GM18858 (cell line): Measurements from ENCODE around the gene MFN1.
A peak's percentile ranks its signal among the peaks of the same experiment; 100 is the strongest.

Experiments
- ATAC-seq: cut with Tn5 transposase; IDR thresholded peaks from one replicate; pipeline ENCODE4 v1.9.1; 2021; ENCODE audit not compliant: unreplicated experiment

Gene MFN1

GRCh38 chr3:179428876-179429548 is 81.5 kb downstream of the MFN1 start:
- no peak for ATAC-seq

- ATAC-seq: no peak
Observed at GRCh38 chr3:179430277-179430870, 82.9 kb downstream of the MFN1 start.

- ATAC-seq: peak; percentile 72
Observed at GRCh38 chr3:179432021-179432420, 84.5 kb downstream of the MFN1 start.

- no peak for ATAC-seq
Observed at GRCh38 chr3:179432451-179432850, 84.9 kb downstream of the MFN1 start.

- ATAC-seq: no peak
Observed at GRCh38 chr3:179436517-179436916, 89.0 kb downstream of the MFN1 start.

GRCh38 chr3:179438841-179439240 is 91.3 kb downstream of the MFN1 start:
- ATAC-seq: peak; percentile 81
